Measurements from ENCODE around the gene S100PBP.

The S100PBP gene

DNA sequence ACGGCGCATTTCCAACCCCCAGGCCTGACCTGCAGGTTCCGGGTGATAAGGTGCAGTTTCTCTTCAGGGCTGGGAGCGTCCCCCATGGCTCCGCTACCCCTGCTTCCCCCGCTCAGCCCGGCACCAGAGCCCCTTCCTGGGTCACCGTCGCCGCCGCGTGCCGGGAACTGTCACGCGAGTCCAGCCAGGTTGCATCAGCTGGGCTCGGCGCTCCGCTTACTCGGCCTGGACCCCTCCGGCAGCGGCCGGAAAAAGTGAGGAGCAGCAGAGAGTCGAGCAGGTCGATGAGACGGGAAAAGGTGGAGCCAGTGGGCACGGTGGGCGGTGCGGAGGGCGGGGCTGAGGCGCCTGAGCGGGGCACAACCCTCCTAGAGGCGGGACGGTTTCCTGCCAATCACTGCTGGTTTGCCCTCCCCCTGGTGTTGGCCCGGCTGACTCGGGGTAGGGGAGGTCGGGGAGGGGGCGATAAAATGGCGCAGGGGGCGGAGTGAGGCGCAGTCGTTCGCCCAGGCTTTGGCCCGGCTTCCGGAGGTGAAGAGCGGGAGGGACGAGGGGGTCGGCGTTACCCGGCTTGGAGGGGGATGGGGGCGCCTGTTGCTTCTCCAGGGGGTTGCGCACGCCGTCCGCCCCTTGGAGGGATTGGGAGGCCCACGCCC, at the start of gene S100PBP, which contains the start of gene YARS1:
Gene S100PBP, plus strand, starts transcription at position 495 of the 656 bp plus-strand sequence. CDS start 8,447 bp downstream, outside the sequence.
Gene YARS1, minus strand, starts transcription at position 200 of the 656 bp plus-strand sequence. Its CDS starts 114 bp downstream, at position 86.
- TF ChIP-seq ZNF274 (IDR thresholded peaks at IDR 0.05; ENCODE audit: low read depth, low read length): no peak
- H3K4me3 ChIP-seq (ENCODE audit: low read length): peak within 1 kb of the TSS; percentile 96

DNA sequence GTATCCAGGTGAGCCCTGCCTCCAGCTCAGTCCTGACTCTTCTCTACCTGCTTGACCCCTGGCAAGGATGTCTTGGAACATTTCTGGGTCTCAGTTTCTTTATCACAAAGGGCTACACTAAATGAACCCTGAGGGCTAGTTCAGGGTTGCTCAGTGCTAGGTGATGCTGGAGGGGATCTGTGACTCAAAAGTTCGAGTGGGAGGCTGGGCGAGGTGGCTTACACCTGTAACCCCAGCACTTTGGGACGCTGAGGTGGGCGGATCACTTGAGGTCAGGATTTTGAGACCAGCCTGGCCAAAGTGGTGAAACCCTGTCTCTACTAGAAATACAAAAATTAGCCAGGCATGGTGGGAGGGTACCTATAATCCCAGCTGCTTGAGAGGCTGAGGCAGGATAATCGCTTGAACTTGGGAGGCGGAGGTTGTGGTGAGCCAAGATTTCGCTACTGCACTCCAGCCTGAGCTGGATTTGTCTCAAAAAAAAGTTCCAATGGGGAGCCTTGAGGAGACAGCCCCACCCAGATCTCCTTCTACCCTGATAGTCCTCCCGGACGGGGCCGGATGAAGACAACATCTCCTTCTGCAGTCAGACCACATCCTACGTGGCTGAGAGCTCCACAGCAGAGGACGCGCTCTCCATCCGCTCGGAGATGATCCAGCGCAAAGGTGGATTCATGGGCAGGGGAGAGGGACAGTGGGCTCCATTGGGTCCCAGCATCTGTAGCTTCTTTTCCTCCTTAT, 49.2 kb upstream of the S100PBP start:
- no peak for TF ChIP-seq ZNF274 (IDR thresholded peaks at IDR 0.05; ENCODE audit: low read depth, low read length)
- H3K4me3 ChIP-seq (ENCODE audit: low read length): no peak overlapping the region

DNA sequence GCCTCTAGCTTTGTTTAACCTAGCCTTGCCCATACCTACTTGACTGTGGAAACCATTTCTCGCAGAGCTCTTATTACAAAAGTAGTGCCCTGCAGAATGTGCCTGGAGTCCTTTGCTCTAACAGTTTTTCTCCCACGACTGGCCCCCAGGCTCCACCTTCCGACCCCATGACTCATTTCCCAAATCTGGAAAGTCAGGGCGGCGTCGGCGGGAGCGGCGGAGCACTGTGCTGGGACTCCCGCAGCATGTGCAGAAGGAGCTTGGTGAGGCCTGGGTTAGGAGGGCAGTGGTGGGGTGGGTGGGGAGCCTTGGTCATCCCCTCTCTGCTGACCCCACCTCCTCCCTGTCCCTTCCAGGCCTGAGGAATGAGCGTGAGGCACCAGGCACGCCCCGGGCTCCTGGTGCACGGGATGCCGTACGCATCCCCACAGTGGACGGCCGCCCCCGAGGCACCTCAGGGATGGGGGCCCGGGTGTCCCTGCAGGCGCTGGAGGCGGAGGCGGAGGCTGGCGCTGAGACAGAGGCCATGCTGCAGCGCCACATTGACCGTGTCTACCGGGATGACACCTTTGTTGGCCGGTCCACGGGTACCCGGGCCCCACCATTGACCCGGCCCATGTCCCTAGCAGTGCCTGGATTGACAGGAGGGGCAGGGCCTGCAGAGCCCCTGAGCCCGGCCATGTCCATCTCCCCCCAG, 47.8 kb upstream of the S100PBP start:
- no peak overlapping the region for H3K4me3 ChIP-seq (ENCODE audit: low read length)
- TF ChIP-seq ZNF274 (IDR thresholded peaks at IDR 0.05; ENCODE audit: low read depth, low read length): no peak

DNA sequence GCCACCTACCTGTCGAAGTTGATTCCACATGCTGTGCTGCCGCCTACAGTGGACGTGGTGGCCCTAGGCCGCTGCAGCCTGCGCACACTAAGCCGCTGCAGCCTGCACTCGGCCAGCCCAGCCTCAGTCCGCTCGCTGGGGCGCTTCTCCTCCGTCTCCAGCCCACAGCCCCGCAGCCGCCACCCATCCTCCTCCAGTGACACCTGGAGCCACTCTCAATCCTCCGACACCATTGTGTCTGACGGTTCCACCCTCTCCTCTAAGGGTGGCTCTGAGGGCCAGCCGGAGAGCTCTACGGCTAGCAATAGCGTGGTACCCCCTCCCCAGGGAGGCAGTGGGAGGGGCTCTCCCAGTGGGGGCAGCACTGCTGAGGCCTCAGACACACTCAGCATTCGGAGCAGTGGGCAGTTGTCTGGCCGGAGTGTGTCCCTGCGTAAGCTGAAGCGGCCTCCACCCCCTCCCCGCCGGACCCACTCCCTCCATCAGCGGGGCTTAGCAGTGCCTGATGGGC, 47.2 kb upstream of the S100PBP start:
- no peak overlapping the region for H3K4me3 ChIP-seq (ENCODE audit: low read length)
- no peak for TF ChIP-seq ZNF274 (IDR thresholded peaks at IDR 0.05; ENCODE audit: low read depth, low read length)

DNA sequence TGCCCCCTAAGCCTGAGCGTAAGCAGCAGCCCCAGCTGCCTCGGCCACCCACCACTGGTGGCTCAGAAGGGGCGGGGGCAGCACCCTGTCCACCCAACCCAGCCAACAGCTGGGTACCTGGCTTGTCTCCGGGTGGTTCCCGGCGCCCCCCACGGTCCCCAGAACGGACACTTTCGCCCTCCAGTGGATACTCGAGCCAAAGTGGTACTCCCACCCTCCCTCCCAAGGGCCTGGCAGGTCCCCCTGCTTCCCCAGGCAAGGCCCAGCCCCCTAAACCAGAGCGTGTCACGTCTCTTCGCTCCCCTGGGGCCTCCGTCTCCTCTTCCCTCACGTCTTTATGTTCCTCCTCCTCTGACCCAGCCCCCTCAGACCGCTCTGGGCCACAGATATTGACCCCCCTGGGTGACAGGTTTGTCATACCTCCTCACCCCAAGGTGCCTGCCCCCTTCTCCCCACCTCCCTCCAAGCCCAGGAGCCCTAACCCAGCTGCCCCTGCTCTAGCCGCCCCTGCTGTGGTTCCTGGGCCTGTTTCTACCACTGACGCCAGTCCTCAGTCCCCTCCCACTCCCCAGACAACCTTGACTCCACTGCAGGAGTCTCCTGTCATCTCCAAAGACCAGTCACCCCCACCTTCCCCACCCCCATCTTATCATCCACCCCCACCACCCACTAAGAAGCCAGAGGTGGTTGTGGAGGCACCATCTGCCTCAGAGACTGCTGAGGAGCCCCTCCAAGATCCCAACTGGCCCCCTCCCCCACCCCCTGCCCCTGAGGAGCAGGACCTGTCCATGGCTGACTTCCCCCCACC, 46.5 kb upstream of the S100PBP start:
- H3K4me3 ChIP-seq (ENCODE audit: low read length): no peak overlapping the region
- no peak for TF ChIP-seq ZNF274 (IDR thresholded peaks at IDR 0.05; ENCODE audit: low read depth, low read length)

DNA sequence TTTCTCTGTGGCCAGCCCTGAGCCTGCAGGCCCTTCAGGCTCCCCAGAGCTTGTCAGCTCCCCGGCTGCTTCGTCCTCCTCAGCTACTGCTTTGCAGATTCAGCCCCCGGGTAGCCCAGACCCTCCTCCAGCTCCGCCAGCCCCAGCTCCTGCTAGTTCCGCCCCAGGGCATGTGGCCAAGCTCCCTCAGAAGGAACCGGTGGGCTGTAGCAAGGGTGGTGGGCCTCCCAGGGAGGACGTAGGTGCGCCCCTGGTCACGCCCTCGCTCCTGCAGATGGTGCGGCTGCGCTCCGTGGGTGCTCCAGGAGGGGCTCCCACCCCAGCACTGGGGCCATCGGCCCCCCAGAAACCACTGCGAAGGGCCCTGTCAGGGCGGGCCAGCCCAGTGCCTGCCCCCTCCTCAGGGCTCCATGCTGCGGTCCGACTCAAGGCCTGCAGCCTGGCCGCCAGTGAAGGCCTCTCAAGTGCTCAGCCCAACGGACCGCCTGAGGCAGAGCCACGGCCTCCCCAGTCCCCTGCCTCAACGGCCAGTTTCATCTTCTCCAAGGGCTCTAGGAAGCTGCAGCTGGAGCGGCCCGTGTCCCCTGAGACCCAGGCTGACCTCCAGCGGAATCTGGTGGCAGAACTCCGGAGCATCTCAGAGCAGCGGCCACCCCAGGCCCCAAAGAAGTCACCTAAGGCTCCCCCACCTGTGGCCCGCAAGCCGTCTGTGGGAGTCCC, 45.7 kb upstream of the S100PBP start:
- H3K4me3 ChIP-seq (ENCODE audit: low read length): no peak overlapping the region
- no peak for TF ChIP-seq ZNF274 (IDR thresholded peaks at IDR 0.05; ENCODE audit: low read depth, low read length)

DNA sequence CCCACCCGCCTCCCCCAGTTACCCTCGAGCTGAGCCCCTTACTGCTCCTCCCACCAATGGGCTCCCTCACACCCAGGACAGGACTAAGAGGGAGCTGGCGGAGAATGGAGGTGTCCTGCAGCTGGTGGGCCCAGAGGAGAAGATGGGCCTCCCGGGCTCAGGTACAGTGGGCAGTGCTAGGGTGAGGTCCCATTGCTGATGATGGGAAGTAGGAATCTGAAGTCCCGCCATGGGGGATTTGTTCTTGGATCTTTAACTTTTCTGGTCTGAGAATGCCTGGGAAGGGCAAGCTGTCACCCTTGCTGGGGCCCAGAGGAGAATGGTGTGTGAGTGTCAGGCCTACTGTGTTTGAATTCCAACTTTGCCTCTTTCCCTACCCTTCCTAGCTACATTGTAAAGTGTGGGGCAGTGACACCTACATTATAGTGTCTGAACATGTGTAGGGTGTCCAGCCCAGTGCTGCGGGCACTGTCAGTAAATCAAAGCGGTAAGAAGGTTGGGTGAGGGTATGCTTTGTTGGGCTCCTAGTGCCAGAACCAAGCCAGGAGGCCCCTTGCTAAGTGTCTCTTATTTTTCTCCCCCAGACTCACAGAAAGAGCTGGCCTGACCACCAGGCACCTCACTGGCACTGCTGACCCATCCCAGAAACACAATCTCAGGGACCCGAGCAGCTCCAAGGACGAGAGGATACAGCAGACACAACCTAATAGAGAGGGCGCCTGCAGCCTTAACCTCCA, 45.0 kb upstream of the S100PBP start:
- TF ChIP-seq ZNF274 (IDR thresholded peaks at IDR 0.05; ENCODE audit: low read depth, low read length): no peak
- no peak overlapping the region for H3K4me3 ChIP-seq (ENCODE audit: low read length)

DNA sequence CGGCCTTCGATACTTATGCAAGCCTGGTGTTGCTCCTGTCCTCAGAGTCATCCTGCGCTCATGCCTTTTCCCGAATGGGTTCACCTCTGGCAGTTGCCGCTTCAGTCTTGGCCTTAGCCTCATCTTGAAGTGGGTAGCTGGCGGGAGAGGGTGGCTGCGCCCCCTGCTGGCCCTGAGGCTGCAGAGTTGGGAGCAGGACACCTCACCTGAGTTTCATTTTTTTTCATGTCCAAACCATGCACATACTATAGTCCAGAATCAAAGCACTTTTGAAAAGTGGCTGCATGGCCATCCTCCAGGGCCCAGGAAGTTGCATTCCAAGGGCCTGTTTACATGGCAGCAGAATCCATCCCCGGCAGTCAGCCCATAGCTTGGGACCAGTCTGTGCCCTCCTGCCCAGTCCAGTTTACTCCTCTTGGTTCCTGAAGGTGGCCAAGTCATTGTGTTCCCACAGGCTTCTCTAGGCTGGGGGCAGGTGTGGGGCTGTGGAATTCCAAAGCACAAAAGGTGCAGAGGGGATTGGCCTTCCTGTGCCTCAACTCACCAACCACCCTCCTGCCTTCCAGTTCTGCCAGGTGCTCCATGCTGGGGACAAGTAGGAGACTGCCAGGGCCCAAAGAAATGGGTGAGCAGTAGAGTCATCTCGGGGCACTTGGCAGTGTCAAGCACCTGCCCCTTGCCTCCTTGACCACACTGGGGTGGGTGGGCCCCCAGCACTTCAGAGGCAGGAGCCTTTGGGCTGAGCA, 44.3 kb upstream of the S100PBP start:
- no peak overlapping the region for H3K4me3 ChIP-seq (ENCODE audit: low read length)
- TF ChIP-seq ZNF274 (IDR thresholded peaks at IDR 0.05; ENCODE audit: low read depth, low read length): no peak

DNA sequence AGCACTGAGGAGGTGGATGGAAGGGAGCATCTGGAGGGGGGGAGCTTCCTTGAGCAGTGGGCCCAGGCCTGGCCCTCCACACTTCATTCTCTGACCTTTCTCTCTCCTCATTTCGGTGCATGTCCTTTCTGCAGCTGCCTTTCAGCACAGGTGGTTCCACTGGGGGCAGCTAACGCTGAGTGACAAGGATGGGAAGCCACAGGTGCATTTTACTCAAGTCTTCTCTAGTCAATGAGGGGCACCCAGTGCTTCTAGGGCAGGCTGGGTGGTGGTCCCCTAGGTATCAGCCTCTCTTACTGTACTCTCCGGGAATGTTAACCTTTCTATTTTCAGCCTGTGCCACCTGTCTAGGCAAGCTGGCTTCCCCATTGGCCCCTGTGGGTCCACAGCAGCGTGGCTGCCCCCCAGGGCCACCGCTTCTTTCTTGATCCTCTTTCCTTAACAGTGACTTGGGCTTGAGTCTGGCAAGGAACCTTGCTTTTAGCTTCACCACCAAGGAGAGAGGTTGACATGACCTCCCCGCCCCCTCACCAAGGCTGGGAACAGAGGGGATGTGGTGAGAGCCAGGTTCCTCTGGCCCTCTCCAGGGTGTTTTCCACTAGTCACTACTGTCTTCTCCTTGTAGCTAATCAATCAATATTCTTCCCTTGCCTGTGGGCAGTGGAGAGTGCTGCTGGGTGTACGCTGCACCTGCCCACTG, 43.5 kb upstream of the S100PBP start:
- TF ChIP-seq ZNF274 (IDR thresholded peaks at IDR 0.05; ENCODE audit: low read depth, low read length): no peak
- H3K4me3 ChIP-seq (ENCODE audit: low read length): no peak overlapping the region

DNA sequence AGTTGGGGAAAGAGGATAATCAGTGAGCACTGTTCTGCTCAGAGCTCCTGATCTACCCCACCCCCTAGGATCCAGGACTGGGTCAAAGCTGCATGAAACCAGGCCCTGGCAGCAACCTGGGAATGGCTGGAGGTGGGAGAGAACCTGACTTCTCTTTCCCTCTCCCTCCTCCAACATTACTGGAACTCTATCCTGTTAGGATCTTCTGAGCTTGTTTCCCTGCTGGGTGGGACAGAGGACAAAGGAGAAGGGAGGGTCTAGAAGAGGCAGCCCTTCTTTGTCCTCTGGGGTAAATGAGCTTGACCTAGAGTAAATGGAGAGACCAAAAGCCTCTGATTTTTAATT, 43.0 kb upstream of the S100PBP start:
- H3K4me3 ChIP-seq (ENCODE audit: low read length): no peak overlapping the region
- TF ChIP-seq ZNF274 (IDR thresholded peaks at IDR 0.05; ENCODE audit: low read depth, low read length): no peak

DNA sequence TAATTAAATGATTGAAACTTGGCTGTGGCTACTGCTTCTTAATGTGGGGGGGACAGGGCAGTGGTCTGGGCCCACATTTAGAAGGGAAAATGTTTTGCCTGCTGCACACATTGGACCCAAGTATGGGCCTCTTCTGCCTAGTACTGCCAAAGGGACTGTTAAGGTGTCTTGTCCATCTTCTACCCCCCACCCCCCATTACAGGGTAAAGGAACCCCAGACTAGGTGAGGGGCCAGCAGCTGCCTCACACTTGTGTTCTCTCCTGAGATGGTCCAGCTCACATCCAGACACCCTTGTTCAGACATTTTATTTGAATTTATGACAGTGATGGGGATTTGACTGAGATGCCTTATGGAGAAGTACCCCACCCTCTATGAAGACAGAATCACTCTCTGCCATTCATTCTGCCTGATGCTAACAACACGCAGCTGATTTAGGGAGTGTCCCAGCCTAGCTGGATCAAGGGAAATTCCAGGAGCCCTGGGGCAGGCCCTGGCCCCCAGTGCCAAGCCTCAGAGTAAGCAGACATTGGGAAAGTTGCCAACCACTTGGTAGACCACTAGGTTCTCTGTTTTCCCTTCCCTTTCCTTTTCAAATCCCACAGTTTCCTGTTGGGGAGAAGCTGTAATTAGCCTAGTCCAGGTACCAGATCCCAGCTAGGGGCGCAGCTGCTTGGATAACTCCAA, 42.4 kb upstream of the S100PBP start:
- TF ChIP-seq ZNF274 (IDR thresholded peaks at IDR 0.05; ENCODE audit: low read depth, low read length): no peak
- no peak overlapping the region for H3K4me3 ChIP-seq (ENCODE audit: low read length)

Data from GM08714 (cell line).